ENCODE data around the gene C2orf72. TPM values are rescaled to one million over a fixed set of nuclear protein-coding genes. Genes with fewer than 3 reads are reported as not detected.

The C2orf72 gene
- total and polyA plus RNA-seq, 2 of the 13 experiments (the other 11 are each of a cell fraction or from before 2014, with no cell fraction given), result 147 to 203 TPM

DNA sequence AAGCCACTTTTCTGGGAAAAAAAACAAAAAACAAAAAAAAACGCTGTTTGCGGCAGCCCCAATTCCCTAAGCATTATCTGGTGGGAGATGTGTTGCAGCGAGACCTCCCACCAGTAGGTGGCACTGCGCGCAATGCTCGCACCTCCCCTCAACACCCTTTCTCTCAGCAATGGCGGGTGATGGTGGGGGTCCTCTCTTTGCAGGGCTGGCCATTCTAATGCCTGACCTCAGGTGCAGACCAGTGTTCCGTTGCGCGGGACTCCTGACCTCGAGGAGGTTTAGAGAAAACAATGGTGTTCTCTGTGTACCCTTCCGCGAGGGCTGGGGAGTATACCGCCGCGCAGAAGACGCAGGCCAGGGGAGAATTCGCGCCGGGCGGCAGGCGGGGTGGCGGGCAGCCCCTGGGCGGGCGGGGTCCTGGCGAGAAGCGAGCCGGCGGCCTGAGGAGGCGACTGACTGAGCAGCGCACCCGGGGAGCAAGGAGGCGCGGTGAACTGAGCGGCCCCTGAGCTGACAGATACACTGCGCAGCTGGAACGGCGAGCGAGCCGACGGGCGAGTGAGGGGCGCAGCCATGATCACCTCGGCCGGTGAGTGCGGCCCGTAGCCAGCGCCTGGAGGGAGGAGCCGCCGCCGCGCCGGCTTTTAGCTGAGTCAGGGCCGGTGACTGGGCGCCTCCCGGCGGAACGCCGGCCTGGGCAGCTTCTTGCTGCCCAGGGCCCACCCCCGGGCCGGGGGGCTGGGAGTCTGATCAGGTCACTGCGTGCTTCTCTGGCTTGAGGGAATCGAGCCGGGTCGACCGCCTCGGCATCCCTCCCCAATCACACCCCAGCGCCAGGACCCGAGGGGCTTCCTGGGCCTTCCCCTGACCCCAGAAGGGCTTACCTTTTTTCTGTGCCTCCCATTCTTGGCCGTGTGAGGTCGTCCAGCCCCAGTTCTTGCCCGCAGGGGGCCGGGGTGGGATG is 19.4 kb downstream of the C2orf72 start, which contains the start of gene PSMD1:
Gene PSMD1 (plus strand): TSS at position 415 of the 964 bp plus-strand sequence. CDS start 159 bp downstream, at position 574.
- Histone ChIP-seq H2AFZ (ENCODE audit: low read length) (peak within 1 kb of the TSS; percentile 81), H4K20me1 (ENCODE audit: insufficient read depth, low read length) (peaks cover 19% of the 10 kb centered on the region; the same call in 1 of the 2 replicates), H3K4me2 (ENCODE audit: low read depth, low read length) (peak within 1 kb of the TSS; percentile 85), H3K4me1 (ENCODE audit: insufficient read depth, low read length) (peaks cover 57% of the 10 kb centered on the region), H3K27ac (ENCODE audit: extremely low read length, insufficient read depth, low read length) (peak within 1 kb of the TSS; percentile 95), H3K36me3 (replicated peaks in 1 of 2; ENCODE audit: control insufficient read depth in 1 of 2, insufficient read depth in 2 of 2, low read length in 2 of 2) (peaks cover 2 to 10% of the 10 kb centered on the region in 2 experiments; a peak in 4 of 5 replicates), H3K9ac (ENCODE audit: insufficient read depth, low read depth, low read length) (peak within 1 kb of the TSS; percentile 98), H3K9me3 (ENCODE audit: low read length) (no peaks in the 10 kb centered on the region), H3K27me3 (ENCODE audit: control insufficient read depth in 1 of 2, insufficient read depth in 2 of 2, low read length in 2 of 2) (no peaks in the 10 kb centered on the region; a peak in 1 of 5 replicates), H3K79me2 (ENCODE audit: insufficient read depth, low read length) (peaks cover 50% of the 10 kb centered on the region), H3K4me3 (replicated peaks in 1 of 3; ENCODE audit: insufficient read depth in 1 of 3, low read depth in 2 of 3, low read length in 3 of 3) (peak within 1 kb of the TSS; percentile 83 to 99 (median 96))
- FAIRE-seq (peak; percentile 76), ATAC-seq (peak; percentile 71), DNase-seq (ENCODE audit: low spot score) (peak; percentile 91)
- in situ Hi-C loops (cut with HindIII; ENCODE audit: extremely low pct_ligation_motif_present, low pct_unique_long_range_greater_than_20kb) (no loop called here), intact Hi-C loops (cut with micrococcal nuclease; ENCODE audit: unreplicated experiment) (loop anchor here (1.0 to 10.0 kb wide), 3 partner anchors 136 to 192 kb away; partner anchors contain the start of gene ITM2C)
- WGBS (ENCODE audit: low lambda C conversion rate), result under 1% methylated on average over 36 of the region's 73 CpGs
- ChIA-PET POLR2A (interaction anchor here (1.0 to 1.4 kb wide), 3 partner anchors 11 to 407 kb away, joined by 4 to 5 read pairs (median 5); partner anchors contain the start of gene NCL), CTCF (ENCODE audit: low intra/inter-chr PET ratio, low total read pairs) (interaction anchor here (0.7 to 0.9 kb wide), 2 partner anchors 18 to 155 kb away, joined by 3 read pairs; no protein-coding TSS in a partner anchor)
- no TSS peak for BruUV-seq (replicated peaks)
- 0 out of 2 replicates have a peak, but pooled peaks have one; percentile 72 for TF ChIP-seq KLF6 (CRISPR knock-in tag; IDR thresholded peaks at IDR 0.05)
- TF ChIP-seq ZNF552 (CRISPR knock-in tag; IDR thresholded peaks at IDR 0.05; ENCODE audit: borderline replicate concordance), result no peak; the same call in 1 of the 2 replicates
- no peak for TF ChIP-seq ZBTB1 (CRISPR knock-in tag; IDR thresholded peaks at IDR 0.05; ENCODE audit: borderline replicate concordance)
- TF ChIP-seq ISX (CRISPR knock-in tag; conservative IDR thresholded peaks at IDR 0.05), result no peak
- no peak for TF ChIP-seq ZNF17 (CRISPR knock-in tag; IDR thresholded peaks at IDR 0.05)
- peak; percentile 86 for TF ChIP-seq DNMT1 (CRISPR knock-in tag; IDR thresholded peaks at IDR 0.05)
- peak; percentile 94 for TF ChIP-seq HDAC1 (CRISPR knock-in tag; IDR thresholded peaks at IDR 0.05)
- TF ChIP-seq, protein P1, sequence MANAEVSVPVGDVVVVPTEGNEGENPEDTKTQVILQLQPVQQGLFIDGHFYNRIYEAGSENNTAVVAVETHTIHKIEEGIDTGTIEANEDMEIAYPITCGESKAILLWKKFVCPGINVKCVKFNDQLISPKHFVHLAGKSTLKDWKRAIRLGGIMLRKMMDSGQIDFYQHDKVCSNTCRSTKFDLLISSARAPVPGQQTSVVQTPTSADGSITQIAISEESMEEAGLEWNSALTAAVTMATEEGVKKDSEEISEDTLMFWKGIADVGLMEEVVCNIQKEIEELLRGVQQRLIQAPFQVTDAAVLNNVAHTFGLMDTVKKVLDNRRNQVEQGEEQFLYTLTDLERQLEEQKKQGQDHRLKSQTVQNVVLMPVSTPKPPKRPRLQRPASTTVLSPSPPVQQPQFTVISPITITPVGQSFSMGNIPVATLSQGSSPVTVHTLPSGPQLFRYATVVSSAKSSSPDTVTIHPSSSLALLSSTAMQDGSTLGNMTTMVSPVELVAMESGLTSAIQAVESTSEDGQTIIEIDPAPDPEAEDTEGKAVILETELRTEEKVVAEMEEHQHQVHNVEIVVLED (CRISPR knock-in tag; IDR thresholded peaks at IDR 0.05; ENCODE audit: borderline replicate concordance), result peak; percentile 71; the same call in 1 of the 2 replicates
- no peak for TF ChIP-seq MEF2D (CRISPR knock-in tag; IDR thresholded peaks at IDR 0.05)
- TF ChIP-seq, protein P2, sequence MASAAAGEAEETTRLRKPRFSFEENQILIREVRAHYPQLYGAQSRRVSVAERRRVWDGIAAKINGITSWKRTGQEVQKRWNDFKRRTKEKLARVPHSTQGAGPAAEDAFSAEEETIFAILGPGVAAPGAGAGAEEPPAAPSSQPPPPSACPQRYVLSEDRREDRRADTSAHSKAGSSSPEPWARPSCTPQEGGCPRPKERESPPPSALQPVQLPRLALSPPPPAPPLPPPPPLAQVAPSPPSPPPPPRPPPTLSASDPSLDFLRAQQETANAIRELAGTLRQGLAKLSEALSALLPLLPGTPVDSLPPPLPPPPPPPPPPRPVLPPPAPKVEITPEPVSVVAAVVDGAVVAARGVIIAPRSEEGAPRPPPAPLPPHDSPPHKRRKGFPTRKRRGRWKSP (CRISPR knock-in tag; IDR thresholded peaks at IDR 0.05), result peak; percentile 75
- TF ChIP-seq SCMH1 (CRISPR knock-in tag; IDR thresholded peaks at IDR 0.05; ENCODE audit: borderline replicate concordance), result no peak
- TF ChIP-seq ZNF691 (CRISPR knock-in tag; IDR thresholded peaks at IDR 0.05; ENCODE audit: borderline replicate concordance, low read depth), result peak; percentile 85; the same call in 1 of the 2 replicates
- TF ChIP-seq ZNF224 (CRISPR knock-in tag; IDR thresholded peaks at IDR 0.05), result no peak
- no peak for TF ChIP-seq SNAPC5 (CRISPR knock-in tag; IDR thresholded peaks at IDR 0.05; ENCODE audit: borderline replicate concordance)
- TF ChIP-seq, protein P3, sequence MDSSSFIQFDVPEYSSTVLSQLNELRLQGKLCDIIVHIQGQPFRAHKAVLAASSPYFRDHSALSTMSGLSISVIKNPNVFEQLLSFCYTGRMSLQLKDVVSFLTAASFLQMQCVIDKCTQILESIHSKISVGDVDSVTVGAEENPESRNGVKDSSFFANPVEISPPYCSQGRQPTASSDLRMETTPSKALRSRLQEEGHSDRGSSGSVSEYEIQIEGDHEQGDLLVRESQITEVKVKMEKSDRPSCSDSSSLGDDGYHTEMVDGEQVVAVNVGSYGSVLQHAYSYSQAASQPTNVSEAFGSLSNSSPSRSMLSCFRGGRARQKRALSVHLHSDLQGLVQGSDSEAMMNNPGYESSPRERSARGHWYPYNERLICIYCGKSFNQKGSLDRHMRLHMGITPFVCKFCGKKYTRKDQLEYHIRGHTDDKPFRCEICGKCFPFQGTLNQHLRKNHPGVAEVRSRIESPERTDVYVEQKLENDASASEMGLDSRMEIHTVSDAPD (CRISPR knock-in tag; IDR thresholded peaks at IDR 0.05), result 0 out of 2 replicates have a peak, but pooled peaks have one; percentile 71
- TF ChIP-seq ERF (CRISPR knock-in tag; IDR thresholded peaks at IDR 0.05), result peak; percentile 83
- TF ChIP-seq CCDC6 (CRISPR knock-in tag; IDR thresholded peaks at IDR 0.05), result peak; percentile 68

All from HepG2 (cell line).